PC-9 (cell line): Measurements from ENCODE around the gene ENAM. TPM values are rescaled to one million over a fixed set of nuclear protein-coding genes. Genes with fewer than 3 reads are reported as not detected.

Experiments used
- Bru-seq: library from RNA; stranded (reverse); fragments of 400-500 nt; gene quantifications from one replicate; lab custom pipeline; 2021; lab: Mats Ljungman, UMichigan
- BruChase-seq, 2 experiments: library from RNA; stranded (reverse); fragments of 400-500 nt; gene quantifications; one replicate each; lab custom pipeline; 2021; lab: Mats Ljungman, UMichigan
- BruUV-seq: library from RNA; stranded (reverse); fragments of 400-500 nt; replicated peaks from 2 replicates; lab custom pipeline; 2021; lab: Mats Ljungman, UMichigan
- CTCF ChIA-PET: fragments of 300-600 bp; sonication (Branson Sonifier 250); formaldehyde crosslinking; loops from one replicate; lab custom pipeline; 2022; ENCODE audit warnings: antibody characterized with exemption; lab: Charles Lee
- POLR2A ChIA-PET: fragments of 300-600 bp; sonication (Branson Sonifier 250); formaldehyde crosslinking; loops from one replicate; lab custom pipeline; 2022; ENCODE audit warnings: antibody characterized with exemption; ENCODE audit not compliant: unreplicated experiment; lab: Charles Lee
- DNase-seq, 2 experiments: peaks; one replicate each; pipeline versions ENCODE4 v3.0.0 to v3.0.0-alpha.2; 2015 to 2022; ENCODE audit warnings: mixed read lengths in 1 of 2
- H2AFZ ChIP-seq: fragments of 200-600 bp; sonication (generic); 2 replicates; pipeline ENCODE4 v1.8.1; 2017; ENCODE audit warnings: antibody characterized with exemption
- H3F3A ChIP-seq: fragments of 200-600 bp; sonication (generic); 2 replicates; pipeline ENCODE4 v1.8.1; 2017; ENCODE audit warnings: antibody characterized with exemption, mild to moderate bottlenecking, low read depth; ENCODE audit not compliant: insufficient read depth
- H3K27ac ChIP-seq: fragments of 200-600 bp; sonication (generic); 2 replicates; pipeline ENCODE4 v1.6.1; 2016; ENCODE audit warnings: mixed run types
- H3K27me3 ChIP-seq: fragments of 200-600 bp; sonication (generic); 2 replicates; pipeline ENCODE4 v1.6.1; 2016; ENCODE audit warnings: low read depth, mixed run types; ENCODE audit not compliant: insufficient read depth
- H3K36me3 ChIP-seq: fragments of 200-600 bp; sonication (generic); 2 replicates; pipeline ENCODE4 v1.6.1; 2016; ENCODE audit warnings: low read depth, mixed run types
- H3K4me1 ChIP-seq: fragments of 200-600 bp; sonication (generic); replicated peaks from 2 replicates; pipeline ENCODE4 v1.6.1; 2016; ENCODE audit warnings: mixed run types; ENCODE audit not compliant: insufficient read depth
- H3K4me2 ChIP-seq: fragments of 200-600 bp; sonication (generic); 2 replicates; pipeline ENCODE4 v1.6.1; 2017; ENCODE audit warnings: mixed run types
- H3K4me3 ChIP-seq: fragments of 200-600 bp; sonication (generic); 2 replicates; pipeline ENCODE4 v1.6.1; 2016; ENCODE audit warnings: mixed run types
- H3K79me2 ChIP-seq: fragments of 200-600 bp; sonication (generic); 2 replicates; pipeline ENCODE4 v1.6.1; 2017; ENCODE audit warnings: low read depth, mixed run types
- H3K9me2 ChIP-seq: fragments of 200-600 bp; sonication (generic); 2 replicates; pipeline ENCODE4 v1.8.1; 2017; ENCODE audit warnings: mild to moderate bottlenecking; ENCODE audit not compliant: insufficient read depth
- H3K9me3 ChIP-seq: fragments of 200-600 bp; sonication (generic); 2 replicates; pipeline ENCODE4 v1.8.1; 2016; ENCODE audit warnings: low read depth; ENCODE audit not compliant: insufficient read depth
- H4K20me1 ChIP-seq: fragments of 200-600 bp; sonication (generic); 2 replicates; pipeline ENCODE4 v1.8.1; 2017; ENCODE audit not compliant: insufficient read depth
- EZH2 ChIP-seq: fragments of 200-600 bp; sonication (generic); IDR thresholded peaks from 2 replicates; pipeline ENCODE4 v1.8.0; 2017; ENCODE audit warnings: antibody characterized with exemption, low read depth
- intact Hi-C: fragments of 100-400 bp; cut with micrococcal nuclease; formaldehyde crosslinking; loops from one replicate; pipeline ENCODE4 v1.10.0; 2022; ENCODE audit not compliant: unreplicated experiment
- long read RNA-seq: library from polyadenylated mRNA; stranded (forward); transcript quantifications from one replicate; pipeline ENCODE4 v2.0.0, GENCODE V29; 2022
- total RNA-seq: library from RNA; stranded (reverse); gene quantifications from 2 replicates; pipeline ENCODE4 v1.2.3, GENCODE V29; 2021
- TF ChIP-seq, protein P1 (sequence below): fragments of 200-600 bp; sonication (generic); conservative IDR thresholded peaks from 2 replicates; pipeline ENCODE4 v1.6.1; 2017; ENCODE audit warnings: mixed run types, antibody characterized with exemption, mild to moderate bottlenecking, moderate library complexity

The ENAM gene, protein sequence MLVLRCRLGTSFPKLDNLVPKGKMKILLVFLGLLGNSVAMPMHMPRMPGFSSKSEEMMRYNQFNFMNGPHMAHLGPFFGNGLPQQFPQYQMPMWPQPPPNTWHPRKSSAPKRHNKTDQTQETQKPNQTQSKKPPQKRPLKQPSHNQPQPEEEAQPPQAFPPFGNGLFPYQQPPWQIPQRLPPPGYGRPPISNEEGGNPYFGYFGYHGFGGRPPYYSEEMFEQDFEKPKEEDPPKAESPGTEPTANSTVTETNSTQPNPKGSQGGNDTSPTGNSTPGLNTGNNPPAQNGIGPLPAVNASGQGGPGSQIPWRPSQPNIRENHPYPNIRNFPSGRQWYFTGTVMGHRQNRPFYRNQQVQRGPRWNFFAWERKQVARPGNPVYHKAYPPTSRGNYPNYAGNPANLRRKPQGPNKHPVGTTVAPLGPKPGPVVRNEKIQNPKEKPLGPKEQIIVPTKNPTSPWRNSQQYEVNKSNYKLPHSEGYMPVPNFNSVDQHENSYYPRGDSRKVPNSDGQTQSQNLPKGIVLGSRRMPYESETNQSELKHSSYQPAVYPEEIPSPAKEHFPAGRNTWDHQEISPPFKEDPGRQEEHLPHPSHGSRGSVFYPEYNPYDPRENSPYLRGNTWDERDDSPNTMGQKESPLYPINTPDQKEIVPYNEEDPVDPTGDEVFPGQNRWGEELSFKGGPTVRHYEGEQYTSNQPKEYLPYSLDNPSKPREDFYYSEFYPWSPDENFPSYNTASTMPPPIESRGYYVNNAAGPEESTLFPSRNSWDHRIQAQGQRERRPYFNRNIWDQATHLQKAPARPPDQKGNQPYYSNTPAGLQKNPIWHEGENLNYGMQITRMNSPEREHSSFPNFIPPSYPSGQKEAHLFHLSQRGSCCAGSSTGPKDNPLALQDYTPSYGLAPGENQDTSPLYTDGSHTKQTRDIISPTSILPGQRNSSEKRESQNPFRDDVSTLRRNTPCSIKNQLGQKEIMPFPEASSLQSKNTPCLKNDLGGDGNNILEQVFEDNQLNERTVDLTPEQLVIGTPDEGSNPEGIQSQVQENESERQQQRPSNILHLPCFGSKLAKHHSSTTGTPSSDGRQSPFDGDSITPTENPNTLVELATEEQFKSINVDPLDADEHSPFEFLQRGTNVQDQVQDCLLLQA
- total RNA-seq (not detected in 2 replicates), Bru-seq, nascent RNA (not detected), BruChase-seq, experiment 1, labeled RNA remaining after a 2-hour chase (not detected), BruChase-seq, experiment 2, labeled RNA remaining after a 6-hour chase (percentile 8 among the genes with signal in this experiment)
- long read RNA-seq, result 0 reads

DNA sequence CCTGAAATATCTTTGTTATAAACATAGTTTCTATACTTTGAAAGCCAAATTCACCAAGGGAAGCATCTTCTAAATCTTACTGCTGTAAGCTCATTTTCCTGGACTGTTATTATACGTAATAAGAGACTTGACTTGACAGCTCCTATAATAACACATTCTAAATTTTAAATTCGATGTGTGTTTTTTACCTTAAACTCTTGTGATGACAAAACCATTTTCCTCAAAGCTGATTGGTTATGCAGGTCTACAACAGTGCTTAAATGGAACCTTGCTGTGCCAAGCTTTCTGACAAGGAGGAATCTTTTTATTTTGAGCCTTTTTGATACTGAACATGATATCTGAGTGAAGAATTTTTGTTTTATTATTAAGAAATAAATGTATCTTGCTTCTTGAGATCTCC, at the start of gene ENAM:
Gene ENAM (plus strand): TSS at position 301 of the 400 bp plus-strand sequence. CDS start 757 bp downstream, outside the sequence.
- intact Hi-C loops, result no loop called here
- Histone ChIP-seq H3K9me3 (no peaks in the 10 kb centered on the region), H3K79me2 (no peaks in the 10 kb centered on the region), H3K27me3 (no peaks in the 10 kb centered on the region), H4K20me1 (no peaks in the 10 kb centered on the region), H2AFZ (peak within 1 kb of the TSS; percentile 43; the same call in 1 of the 2 replicates), H3K4me3 (no peak within 1 kb of the TSS), H3F3A (0 out of 2 replicates have a peak, but pooled peaks cover 4% of the 10 kb centered on the region), H3K9me2 (no peaks in the 10 kb centered on the region), H3K4me1 (peaks cover 13% of the 10 kb centered on the region), H3K36me3 (no peaks in the 10 kb centered on the region), H3K4me2 (no peak within 1 kb of the TSS), H3K27ac (no peak within 1 kb of the TSS)
- ChIA-PET CTCF (no interaction called here), POLR2A (no interaction called here)
- BruUV-seq, result no TSS peak
- DNase-seq, result no peak
- TF ChIP-seq, protein P1, sequence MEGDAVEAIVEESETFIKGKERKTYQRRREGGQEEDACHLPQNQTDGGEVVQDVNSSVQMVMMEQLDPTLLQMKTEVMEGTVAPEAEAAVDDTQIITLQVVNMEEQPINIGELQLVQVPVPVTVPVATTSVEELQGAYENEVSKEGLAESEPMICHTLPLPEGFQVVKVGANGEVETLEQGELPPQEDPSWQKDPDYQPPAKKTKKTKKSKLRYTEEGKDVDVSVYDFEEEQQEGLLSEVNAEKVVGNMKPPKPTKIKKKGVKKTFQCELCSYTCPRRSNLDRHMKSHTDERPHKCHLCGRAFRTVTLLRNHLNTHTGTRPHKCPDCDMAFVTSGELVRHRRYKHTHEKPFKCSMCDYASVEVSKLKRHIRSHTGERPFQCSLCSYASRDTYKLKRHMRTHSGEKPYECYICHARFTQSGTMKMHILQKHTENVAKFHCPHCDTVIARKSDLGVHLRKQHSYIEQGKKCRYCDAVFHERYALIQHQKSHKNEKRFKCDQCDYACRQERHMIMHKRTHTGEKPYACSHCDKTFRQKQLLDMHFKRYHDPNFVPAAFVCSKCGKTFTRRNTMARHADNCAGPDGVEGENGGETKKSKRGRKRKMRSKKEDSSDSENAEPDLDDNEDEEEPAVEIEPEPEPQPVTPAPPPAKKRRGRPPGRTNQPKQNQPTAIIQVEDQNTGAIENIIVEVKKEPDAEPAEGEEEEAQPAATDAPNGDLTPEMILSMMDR, result no peak
- TF ChIP-seq EZH2, result no peak

DNA sequence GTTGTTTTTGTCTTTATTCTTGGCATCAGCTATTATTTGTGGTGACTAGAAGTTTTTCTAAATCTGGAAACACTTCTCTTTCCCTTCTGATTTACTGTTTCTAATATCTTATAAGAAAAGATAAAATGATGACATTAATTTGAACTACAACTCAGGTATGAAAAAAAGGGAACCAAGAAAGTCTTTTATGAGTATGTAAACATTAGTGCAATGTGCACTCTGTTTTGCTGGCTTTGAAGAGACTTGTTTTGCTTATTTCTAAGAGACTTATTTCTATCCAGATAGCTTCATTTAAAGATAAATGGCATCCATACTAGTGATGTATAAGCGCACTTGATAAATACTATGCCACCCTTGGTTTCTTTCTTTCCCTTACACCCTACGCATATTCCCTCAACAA, 46.6 kb upstream of the ENAM start:
- H3K79me2 ChIP-seq, result no peaks in the 10 kb centered on the region
- no peaks in the 10 kb centered on the region for H3F3A ChIP-seq
- H4K20me1 ChIP-seq, result no peaks in the 10 kb centered on the region
- POLR2A ChIA-PET, result no interaction called here
- H3K4me3 ChIP-seq, result no peak overlapping the region
- H3K27me3 ChIP-seq, result no peaks in the 10 kb centered on the region
- CTCF ChIA-PET, result no interaction called here
- 0 out of 2 replicates have a peak, but pooled peaks cover 11% of the 10 kb centered on the region for H3K4me1 ChIP-seq
- H3K4me2 ChIP-seq, result no peak overlapping the region
- no peak overlapping the region for H2AFZ ChIP-seq
- intact Hi-C loops, result no loop called here
- H3K9me2 ChIP-seq, result 0 out of 2 replicates have a peak, but pooled peaks cover 5% of the 10 kb centered on the region
- H3K9me3 ChIP-seq, result no peaks in the 10 kb centered on the region
- no peak for DNase-seq
- no peak for TF ChIP-seq EZH2
- TF ChIP-seq, protein P1, result no peak
- H3K36me3 ChIP-seq, result no peaks in the 10 kb centered on the region
- H3K27ac ChIP-seq, result no peak overlapping the region
- BruUV-seq, result no TSS peak
